CD4-positive, alpha-beta T cell treated with Interleukin-4 for 1 hour (primary cell): ENCODE results near the gene RBCK1.

Source experiments
- DNase-seq, 2 donors: peaks; one replicate each; pipeline ENCODE4 v3.0.0-alpha.2; 2020 to 2022

Gene RBCK1

GRCh38 chr20:407953-408842 is at the start of gene RBCK1:
TSS of gene RBCK1 (plus strand) at chr20:408299. CDS start at chr20:408758, 459 bp downstream.
- peak; percentile 90 to 92 for DNase-seq

- no peak for DNase-seq
Observed at GRCh38 chr20:358891-359555, 49.1 kb upstream of the RBCK1 start.

- DNase-seq, result no peak
Observed at GRCh38 chr20:361561-361960, 46.5 kb upstream of the RBCK1 start.

GRCh38 chr20:362271-363254 is 45.5 kb upstream of the RBCK1 start:
- peak; percentile 28 to 53 for DNase-seq

- no peak for DNase-seq
Observed at GRCh38 chr20:363319-364078, 44.6 kb upstream of the RBCK1 start.

- no peak for DNase-seq
Observed at GRCh38 chr20:364905-365794, 42.9 kb upstream of the RBCK1 start.

- DNase-seq, result no peak
Observed at GRCh38 chr20:366041-366718, 41.9 kb upstream of the RBCK1 start.

- DNase-seq, result no peak
Observed at GRCh38 chr20:366719-367485, 41.2 kb upstream of the RBCK1 start.

- no peak for DNase-seq
Observed at GRCh38 chr20:367486-367887, 40.6 kb upstream of the RBCK1 start.

GRCh38 chr20:368915-369314 is 39.2 kb upstream of the RBCK1 start:
- no peak for DNase-seq

- DNase-seq, result no peak
Observed at GRCh38 chr20:370151-370600, 37.9 kb upstream of the RBCK1 start.

- DNase-seq, result no peak
Observed at GRCh38 chr20:370977-371754, 36.9 kb upstream of the RBCK1 start.

GRCh38 chr20:371755-372542 is 36.1 kb upstream of the RBCK1 start:
- peak in 1 of 2 donors; percentile 73 for DNase-seq

- peak in 1 of 2 donors; percentile 18 for DNase-seq
Observed at GRCh38 chr20:372543-373082, 35.5 kb upstream of the RBCK1 start.

- peak; percentile 18 to 77 for DNase-seq
Observed at GRCh38 chr20:373171-373890, 34.8 kb upstream of the RBCK1 start.

GRCh38 chr20:375265-375889 is 32.7 kb upstream of the RBCK1 start:
- DNase-seq, result no peak
